Activated CD4-positive, alpha-beta T cell treated with anti-CD3 and anti-CD28 coated beads, Interleukin-10, Interleukin-2, amounts not matched to agents 100 ng/mL and 50 ng/mL, durations not matched to agents 16 hours and 8 hours (primary cell): Measurements from ENCODE around the gene CABCOCO1.
"Not testable (repeated sequence)": the region's sequence is repeated elsewhere in the genome, so short reads cannot be mapped to it uniquely, and the experiment has no call there.

Experiments used
- DNase-seq: peaks from one replicate; pipeline ENCODE4 v3.0.0-alpha.2; 2020

CABCOCO1 gene

GRCh38 chr10:61719906-61720305 lies 57.2 kb downstream of the CABCOCO1 start:
- DNase-seq = no peak

DNA sequence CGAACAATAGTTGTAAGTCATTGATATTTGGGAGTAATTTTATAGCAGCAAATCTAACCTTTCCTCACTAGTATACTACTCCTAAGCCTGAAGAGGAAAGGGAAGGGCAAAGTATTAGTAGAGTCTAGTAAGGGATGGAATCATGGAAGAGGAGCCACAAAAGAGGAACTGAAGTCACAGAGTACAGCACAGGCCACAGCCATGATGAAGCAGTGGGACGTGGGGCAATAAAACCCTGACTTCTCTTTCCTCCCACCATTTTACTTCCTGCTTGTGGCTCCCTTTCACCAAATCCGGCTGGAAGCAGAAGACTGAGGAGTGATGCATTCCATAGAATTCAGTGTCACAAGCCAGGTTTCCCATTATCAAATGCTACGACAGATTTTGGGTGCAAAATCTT lies 58.7 kb downstream of the CABCOCO1 start:
- no peak for DNase-seq

DNA sequence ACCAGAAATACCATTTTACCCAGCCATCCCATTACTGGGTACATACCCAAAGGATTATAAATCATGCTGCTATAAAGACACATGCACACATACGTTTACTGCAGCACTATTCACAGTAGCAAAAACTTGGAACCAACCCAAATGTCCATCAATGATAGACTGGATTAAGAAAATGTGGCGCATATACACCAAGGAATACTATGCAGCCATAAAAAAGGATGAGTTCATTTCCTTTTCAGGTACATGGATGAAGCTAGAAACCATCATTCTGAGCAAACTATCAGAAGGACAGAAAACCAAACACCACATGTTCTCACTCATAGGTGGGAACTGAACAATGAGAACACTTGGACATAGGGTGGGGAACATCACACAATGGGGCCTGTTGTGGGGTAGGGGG lies 62.5 kb downstream of the CABCOCO1 start:
- not testable (repeated sequence) for DNase-seq

DNA sequence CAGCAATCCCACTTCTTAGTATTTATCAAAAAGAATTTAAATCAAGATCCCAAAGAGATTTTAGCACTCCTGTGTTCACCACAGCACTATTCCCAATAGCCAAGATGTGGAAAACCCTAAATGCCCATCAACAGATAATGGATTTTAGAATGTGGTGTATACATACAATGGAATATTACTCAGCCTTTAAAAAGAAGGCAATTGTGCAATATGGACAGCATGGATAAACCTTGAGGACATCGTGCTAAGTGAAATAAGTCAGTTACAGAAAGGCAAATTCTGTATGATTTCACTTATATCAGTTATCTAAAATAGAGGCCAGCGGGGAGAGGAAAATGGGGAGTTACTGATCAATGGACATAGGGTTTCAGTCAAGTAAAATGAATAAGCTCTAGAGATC lies 66.9 kb downstream of the CABCOCO1 start:
- DNase-seq = no peak

- no peak for DNase-seq
Observed at GRCh38 chr10:61730671-61731070, 67.9 kb downstream of the CABCOCO1 start.

- no peak for DNase-seq
Observed at GRCh38 chr10:61731638-61732037, 68.9 kb downstream of the CABCOCO1 start.

DNA sequence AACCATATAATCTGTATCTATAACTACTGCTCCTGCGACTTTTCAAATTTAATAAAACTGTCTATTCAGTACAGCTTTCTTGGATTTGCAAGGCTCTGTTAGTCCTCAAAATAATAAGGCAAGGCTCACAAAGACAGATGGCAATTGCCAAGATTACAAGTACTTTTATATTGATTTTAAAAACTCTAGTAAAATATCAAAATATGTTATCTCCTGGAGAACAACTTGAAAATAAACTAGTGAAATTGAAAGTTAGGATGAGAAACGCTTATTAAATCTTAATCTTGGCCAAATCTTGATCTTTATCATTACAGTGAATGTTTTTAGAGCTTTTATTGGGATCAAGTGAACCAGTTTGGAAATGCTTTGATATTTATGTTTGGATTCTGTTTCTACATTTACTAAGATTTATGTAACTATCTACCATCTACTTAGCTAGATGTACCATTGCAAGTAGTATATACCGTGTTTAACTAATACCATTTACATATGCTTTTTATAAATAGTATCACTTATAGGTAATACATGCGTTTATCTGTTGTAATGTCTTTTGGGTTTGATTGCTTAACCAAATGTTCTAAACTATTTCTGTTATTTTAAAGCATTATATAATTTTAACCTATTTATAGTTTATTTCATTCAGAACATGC lies 70.0 kb downstream of the CABCOCO1 start:
- DNase-seq = no peak

DNA sequence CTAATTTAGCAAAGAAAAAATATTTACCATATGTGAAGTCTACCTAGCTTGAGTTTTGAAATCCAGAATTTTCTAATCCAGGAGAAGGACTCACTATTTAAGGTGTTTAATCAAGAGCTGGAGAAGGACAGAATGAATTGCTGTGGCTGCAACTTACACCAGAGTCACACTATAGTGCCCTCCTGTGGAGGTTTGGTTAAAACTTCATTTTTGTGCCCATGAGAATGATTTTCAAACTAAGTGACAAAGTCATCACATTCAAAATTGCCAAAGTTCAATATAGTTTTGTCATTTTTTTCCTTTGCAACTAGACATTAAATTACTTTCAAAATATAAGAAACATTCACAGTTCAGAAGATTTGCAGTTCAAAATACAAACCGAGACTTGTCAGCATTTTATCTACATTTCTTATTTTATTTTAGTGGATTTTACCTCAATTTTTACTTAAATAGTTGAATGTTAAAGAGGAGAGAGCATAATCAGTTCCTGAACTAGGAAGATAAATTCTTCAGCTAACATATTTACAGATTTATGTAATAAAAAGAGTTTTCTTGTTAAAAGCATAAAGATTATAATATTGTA lies 70.7 kb downstream of the CABCOCO1 start:
- peak; percentile 55 for DNase-seq

GRCh38 chr10:61735882-61736281 lies 73.2 kb downstream of the CABCOCO1 start:
- no peak for DNase-seq

DNA sequence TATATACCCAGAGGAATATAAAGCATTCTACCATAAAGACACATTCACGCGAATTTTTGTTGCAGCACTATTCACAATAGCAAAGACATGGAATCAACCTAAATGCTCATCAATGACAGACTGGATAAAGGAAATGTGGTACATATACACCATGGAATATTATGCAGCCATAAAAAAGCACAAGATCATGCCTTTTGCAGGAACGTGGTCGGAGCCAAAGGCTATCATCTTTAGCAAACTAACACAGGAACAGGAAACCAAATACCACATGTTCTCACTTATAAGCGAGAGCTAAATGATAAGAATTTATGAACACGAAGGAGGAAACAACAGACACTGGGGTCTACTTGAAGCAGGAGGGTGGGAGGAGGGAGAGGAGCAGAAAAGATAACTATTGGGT lies 74.7 kb downstream of the CABCOCO1 start:
- DNase-seq = not testable (repeated sequence)

DNA sequence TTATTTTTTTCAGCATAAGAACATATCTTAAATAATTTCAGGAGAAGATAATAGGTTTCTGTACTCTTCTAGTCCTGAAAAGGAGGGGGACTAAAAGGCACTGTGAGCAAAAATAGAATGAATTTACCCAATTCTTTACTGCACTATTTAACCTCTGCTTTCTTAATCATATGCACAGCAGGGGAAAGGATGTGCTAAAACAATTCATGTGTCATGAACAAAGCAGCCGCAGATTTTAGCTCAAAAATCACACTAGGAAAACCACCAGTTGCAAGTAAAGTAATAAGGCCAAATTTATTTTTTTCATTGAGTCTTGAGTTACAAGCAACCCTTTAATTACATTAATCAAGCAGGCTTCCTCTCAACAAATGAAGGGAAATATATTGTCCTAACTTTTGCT lies 80.1 kb downstream of the CABCOCO1 start:
- DNase-seq = no peak

GRCh38 chr10:61744469-61744868 lies 81.7 kb downstream of the CABCOCO1 start:
- peak; percentile 35 for DNase-seq

GRCh38 chr10:61746377-61746776 lies 83.6 kb downstream of the CABCOCO1 start:
- no peak for DNase-seq

DNA sequence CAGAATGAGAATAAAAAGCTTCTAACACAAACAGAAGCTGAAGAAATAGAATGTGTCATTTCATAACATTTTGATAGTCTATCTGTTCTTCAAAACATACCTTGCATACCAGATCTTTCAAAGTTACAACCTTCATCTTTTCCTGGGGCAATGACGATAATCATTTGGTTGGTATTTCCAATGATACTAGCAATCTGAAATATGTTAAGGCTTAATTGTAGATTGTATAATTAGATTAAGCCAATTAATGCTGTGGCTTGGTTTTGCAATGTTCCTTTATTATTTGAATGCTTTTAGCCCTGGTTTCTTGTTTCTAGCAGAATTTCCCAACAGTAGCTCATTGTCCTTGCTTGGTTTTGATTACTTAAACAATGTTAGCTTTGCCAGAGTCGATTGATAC lies 84.6 kb downstream of the CABCOCO1 start:
- DNase-seq = no peak

DNA sequence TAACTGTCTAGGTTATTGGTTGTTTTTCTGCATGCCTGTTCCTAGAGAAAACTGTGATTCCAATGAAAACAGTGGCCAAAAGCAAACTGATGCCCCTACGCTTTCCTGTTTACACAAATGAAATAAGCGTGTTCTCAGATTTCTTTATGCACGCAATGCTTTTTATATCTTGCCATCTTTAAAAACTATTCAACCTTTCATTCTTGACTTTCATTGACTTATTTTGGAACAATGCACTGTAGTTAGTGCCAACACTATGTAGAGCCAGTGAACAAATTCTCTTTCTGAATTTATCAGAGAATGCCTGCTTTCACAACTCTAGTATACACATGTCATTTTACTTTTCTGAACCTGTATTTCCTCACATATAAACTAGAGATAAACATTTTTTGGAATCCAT lies 86.6 kb downstream of the CABCOCO1 start:
- DNase-seq = no peak

- peak; percentile 84 for DNase-seq
Observed at GRCh38 chr10:61750943-61751471, 88.3 kb downstream of the CABCOCO1 start.

DNA sequence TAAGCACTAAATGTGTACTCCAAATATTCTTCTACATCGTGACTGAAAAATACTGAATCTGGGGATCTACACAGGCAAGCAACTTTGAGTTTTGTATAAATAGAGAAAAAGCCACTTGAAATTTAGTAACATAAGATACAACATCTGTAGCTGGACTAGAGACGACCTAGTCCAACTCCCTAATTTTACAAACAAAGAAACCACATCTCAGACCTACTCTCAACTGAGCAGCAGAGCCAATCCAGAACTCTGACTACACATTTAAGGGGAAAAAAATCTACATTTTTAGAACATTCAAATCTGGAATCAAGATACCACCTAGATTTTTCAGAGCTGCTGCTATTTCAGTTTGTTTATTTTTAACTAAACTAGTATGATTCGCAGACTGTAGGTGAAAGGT lies 88.9 kb downstream of the CABCOCO1 start:
- no peak for DNase-seq

DNA sequence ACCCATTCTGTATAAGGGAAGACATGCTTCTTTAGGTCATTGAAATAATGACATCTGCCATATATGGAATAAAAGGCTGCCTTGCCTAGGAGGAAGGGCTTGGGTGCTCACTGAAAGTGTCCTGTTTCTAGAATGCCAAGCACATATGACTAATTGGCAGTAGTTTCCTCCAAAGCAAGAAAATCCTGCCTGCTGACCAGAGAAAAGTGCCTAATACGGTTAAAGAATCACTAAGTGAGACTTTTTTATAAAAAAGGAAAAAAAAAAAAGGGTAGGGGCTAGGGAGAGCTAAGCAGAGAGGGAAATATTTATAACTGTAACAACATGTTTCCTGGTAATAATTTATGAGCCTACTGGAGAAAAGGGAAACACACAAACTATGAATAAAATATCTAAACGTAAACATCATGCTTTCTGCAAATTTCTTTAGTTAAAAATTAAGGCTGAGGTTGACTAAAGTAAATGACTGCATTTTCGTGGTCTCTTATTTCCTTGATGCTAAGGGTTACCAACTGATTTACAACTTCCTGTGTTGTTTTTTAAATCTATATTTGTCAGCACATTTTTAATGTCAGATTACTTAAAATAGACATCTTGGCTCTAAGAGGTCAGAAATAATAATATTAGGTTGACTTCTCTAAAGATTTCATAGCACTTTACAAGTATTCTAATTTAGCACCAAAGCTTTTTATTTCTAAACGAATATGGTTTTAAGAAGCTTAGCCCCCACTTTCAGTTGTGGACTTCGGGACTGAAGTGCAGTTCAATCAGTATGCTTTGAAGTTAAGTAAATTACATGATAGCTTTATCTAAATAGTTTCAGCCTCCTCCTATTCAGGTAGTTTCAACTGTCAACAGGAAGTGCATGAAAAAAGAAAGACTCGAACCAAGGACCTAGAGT lies 89.6 kb downstream of the CABCOCO1 start:
- peak; percentile 50 for DNase-seq

DNA sequence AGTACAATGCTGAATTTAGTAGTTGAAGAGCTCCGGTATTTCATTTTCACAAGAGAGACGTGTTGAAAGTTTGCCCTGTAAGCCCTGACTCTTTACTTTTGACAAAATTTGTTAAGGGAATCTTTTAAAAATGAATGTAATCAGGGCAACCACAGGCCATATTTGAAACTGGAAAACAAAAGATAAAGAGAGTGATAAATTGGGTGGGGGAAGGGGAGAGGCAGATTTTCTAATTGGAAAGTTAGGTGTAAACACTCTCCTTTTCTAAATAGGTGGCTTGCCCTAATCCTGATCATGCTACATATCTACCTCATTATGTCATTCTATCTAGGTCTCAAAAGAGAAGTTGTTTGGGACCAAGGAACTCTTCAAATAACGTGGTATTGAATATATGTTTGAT lies 90.7 kb downstream of the CABCOCO1 start:
- no peak for DNase-seq

DNA sequence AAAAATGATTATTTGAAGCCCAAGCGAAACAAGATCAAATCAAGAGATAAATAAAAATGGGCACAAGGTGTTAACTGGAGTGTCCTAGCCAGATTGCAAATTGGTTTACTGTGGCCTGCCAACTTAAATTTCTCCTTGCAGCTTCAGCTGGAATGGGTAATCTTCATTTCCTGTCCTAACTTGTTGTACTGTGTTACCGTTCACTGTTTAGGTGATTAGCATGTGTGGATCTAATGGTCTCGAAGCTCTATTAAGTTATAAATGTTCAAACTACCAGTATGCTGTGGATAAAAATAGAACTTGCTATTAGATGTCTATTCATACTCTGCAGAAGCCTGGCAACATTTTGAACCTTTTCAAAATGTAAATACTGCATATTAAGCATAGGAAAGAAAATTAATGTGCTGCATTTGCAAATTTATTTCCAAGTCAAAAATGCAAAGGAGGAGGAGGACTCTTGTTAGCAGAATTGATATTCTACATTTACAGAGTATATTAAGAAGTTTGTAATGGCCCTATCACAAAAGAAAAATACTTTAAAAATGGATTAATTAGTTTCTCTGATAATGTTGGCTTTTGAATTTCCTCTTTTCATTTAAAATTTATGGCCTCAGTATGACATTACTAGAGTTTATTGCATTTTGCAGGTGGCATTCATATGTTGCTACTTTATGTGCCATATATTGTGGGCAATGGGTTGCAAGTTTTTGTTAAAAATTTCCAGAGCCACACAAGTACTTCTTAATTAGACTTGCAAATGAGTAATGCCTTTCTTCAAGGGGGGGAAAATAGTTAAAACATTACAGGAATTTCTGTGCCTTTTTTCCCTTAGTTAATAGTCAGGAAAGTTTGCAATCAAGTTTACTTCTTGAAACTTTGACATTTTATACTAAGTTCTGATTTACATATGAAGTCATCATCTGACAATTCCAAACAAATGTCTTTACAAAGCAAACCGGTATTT lies 92.1 kb downstream of the CABCOCO1 start:
- DNase-seq = no peak

GRCh38 chr10:61757001-61757400 lies 94.3 kb downstream of the CABCOCO1 start:
- DNase-seq = no peak
